Karpas-422 (cell line): ENCODE measurements around the gene ADGRG3. TPM values are rescaled to one million over a fixed set of nuclear protein-coding genes. Genes with fewer than 3 reads are reported as not detected.

Experiments
- DNase-seq: peaks from one replicate; pipeline ENCODE4 v3.0.0-alpha.2; 2015
- H2AFZ ChIP-seq: fragments of 200-600 bp; sonication (generic); 2 replicates; pipeline ENCODE4 v1.6.1; 2014; ENCODE audit warnings: antibody characterized with exemption, low read length, mixed read lengths
- H3K27ac ChIP-seq: fragments of 200-600 bp; sonication (generic); 2 replicates; pipeline ENCODE4 v1.5.1; 2014; ENCODE audit warnings: mild to moderate bottlenecking, low read length, moderate library complexity
- H3K27me3 ChIP-seq: fragments of 200-600 bp; sonication (generic); 2 replicates; pipeline ENCODE4 v1.6.1; 2014; ENCODE audit warnings: low read length, mixed read lengths
- H3K36me3 ChIP-seq: fragments of 200-600 bp; sonication (generic); 2 replicates; pipeline ENCODE4 v1.6.1; 2014; ENCODE audit warnings: low read length, mixed read lengths; ENCODE audit not compliant: insufficient read depth
- H3K4me1 ChIP-seq: fragments of 200-600 bp; sonication (generic); 2 replicates; pipeline ENCODE4 v1.6.1; 2014; ENCODE audit warnings: mild to moderate bottlenecking, low read length, mixed read lengths
- H3K4me2 ChIP-seq: fragments of 200-600 bp; sonication (generic); 2 replicates; pipeline ENCODE4 v1.6.1; 2014; ENCODE audit warnings: low read length, low read depth, mild to moderate bottlenecking; ENCODE audit not compliant: poor library complexity, severe bottlenecking
- H3K4me3 ChIP-seq: fragments of 200-600 bp; sonication (generic); 2 replicates; pipeline ENCODE4 v1.5.1; 2014; ENCODE audit warnings: mild to moderate bottlenecking, antibody characterized with exemption, low read length, mixed read lengths
- H3K79me2 ChIP-seq: fragments of 200-600 bp; sonication (generic); 2 replicates; pipeline ENCODE4 v1.6.1; 2014; ENCODE audit warnings: mild to moderate bottlenecking, low read length, mixed read lengths
- H3K9ac ChIP-seq: fragments of 200-600 bp; sonication (generic); 2 replicates; pipeline ENCODE4 v1.6.0; 2014; ENCODE audit warnings: low read length
- H3K9me2 ChIP-seq: fragments of 200-600 bp; sonication (generic), shearing (Covaris generic); replicated peaks from 2 replicates; pipeline ENCODE4 v1.6.0; 2014; ENCODE audit warnings: mild to moderate bottlenecking, low read length, moderate library complexity; ENCODE audit not compliant: insufficient read depth
- H3K9me3 ChIP-seq: fragments of 300-700, 200-600 bp; sonication (generic); 2 replicates; pipeline ENCODE4 v1.6.1; 2014; ENCODE audit warnings: low read length, mixed read lengths
- H4K20me1 ChIP-seq: fragments of 200-600 bp; sonication (generic); 2 replicates; pipeline ENCODE4 v1.6.1; 2014; ENCODE audit warnings: mild to moderate bottlenecking, antibody characterized with exemption, low read length, low read depth; ENCODE audit not compliant: insufficient read depth
- total RNA-seq: library from RNA; depleted of rRNA; stranded (reverse); fragments of >200 nt; shearing (Covaris generic); gene quantifications from 2 replicates; pipeline ENCODE4 v1.2.3, GENCODE V29; 2014; ENCODE audit warnings: low replicate concordance

Gene ADGRG3
- total RNA-seq, 1 experiment from 2014 or later: not detected

GRCh38 chr16:57623251-57624043, 44.7 kb upstream of the ADGRG3 start:
- H3K4me1 ChIP-seq: no peaks in the 10 kb centered on the region
- H3K9me2 ChIP-seq: no peaks in the 10 kb centered on the region
- no peak overlapping the region for H3K27ac ChIP-seq
- H3K9me3 ChIP-seq: no peaks in the 10 kb centered on the region
- H3K9ac ChIP-seq: no peak overlapping the region
- H3K36me3 ChIP-seq: no peaks in the 10 kb centered on the region
- H3K27me3 ChIP-seq: no peaks in the 10 kb centered on the region
- no peak for DNase-seq
- no peaks in the 10 kb centered on the region for H4K20me1 ChIP-seq
- H3K79me2 ChIP-seq: no peaks in the 10 kb centered on the region
- no peak overlapping the region for H3K4me3 ChIP-seq
- no peak overlapping the region for H2AFZ ChIP-seq
- H3K4me2 ChIP-seq: no peak overlapping the region

- Histone ChIP-seq H3K79me2 (no peaks in the 10 kb centered on the region), H3K9ac (no peak overlapping the region), H3K4me1 (no peaks in the 10 kb centered on the region), H3K36me3 (no peaks in the 10 kb centered on the region), H3K9me2 (no peaks in the 10 kb centered on the region), H2AFZ (no peak overlapping the region), H3K27ac (no peak overlapping the region), H4K20me1 (no peaks in the 10 kb centered on the region), H3K27me3 (no peaks in the 10 kb centered on the region), H3K4me2 (no peak overlapping the region), H3K9me3 (no peaks in the 10 kb centered on the region), H3K4me3 (no peak overlapping the region)
- DNase-seq: no peak
These were observed 43.9 kb upstream of the ADGRG3 start for GRCh38 chr16:57624044-57624688.

- Histone ChIP-seq H3K27ac (no peak overlapping the region), H3K9me3 (no peaks in the 10 kb centered on the region), H3K36me3 (no peaks in the 10 kb centered on the region), H3K79me2 (no peaks in the 10 kb centered on the region), H4K20me1 (no peaks in the 10 kb centered on the region), H3K4me3 (no peak overlapping the region), H2AFZ (no peak overlapping the region), H3K4me1 (no peaks in the 10 kb centered on the region), H3K9me2 (no peaks in the 10 kb centered on the region), H3K9ac (no peak overlapping the region), H3K4me2 (no peak overlapping the region), H3K27me3 (no peaks in the 10 kb centered on the region)
- no peak for DNase-seq
These were observed 43.2 kb upstream of the ADGRG3 start for GRCh38 chr16:57624806-57625500.

- Histone ChIP-seq H3K27me3 (no peaks in the 10 kb centered on the region), H3K9ac (no peak overlapping the region), H4K20me1 (no peaks in the 10 kb centered on the region), H3K9me3 (no peaks in the 10 kb centered on the region), H3K4me2 (no peak overlapping the region), H3K4me3 (no peak overlapping the region), H3K4me1 (no peaks in the 10 kb centered on the region), H3K36me3 (no peaks in the 10 kb centered on the region), H2AFZ (no peak overlapping the region), H3K27ac (no peak overlapping the region), H3K9me2 (no peaks in the 10 kb centered on the region), H3K79me2 (no peaks in the 10 kb centered on the region)
- no peak for DNase-seq
These were observed 41.5 kb upstream of the ADGRG3 start for GRCh38 chr16:57626420-57627170.

GRCh38 chr16:57627184-57627871, 40.8 kb upstream of the ADGRG3 start:
- Histone ChIP-seq H3K4me1 (no peaks in the 10 kb centered on the region), H4K20me1 (no peaks in the 10 kb centered on the region), H3K36me3 (no peaks in the 10 kb centered on the region), H3K9me2 (no peaks in the 10 kb centered on the region), H3K27me3 (no peaks in the 10 kb centered on the region), H3K4me2 (no peak overlapping the region), H3K79me2 (no peaks in the 10 kb centered on the region), H2AFZ (no peak overlapping the region), H3K27ac (no peak overlapping the region), H3K9me3 (no peaks in the 10 kb centered on the region), H3K4me3 (no peak overlapping the region), H3K9ac (no peak overlapping the region)
- no peak for DNase-seq

GRCh38 chr16:57628008-57628781, 39.9 kb upstream of the ADGRG3 start, which contains the start of gene ADGRG1:
ADGRG1 (plus strand) TSS chr16:57628630; CDS start chr16:57650288, 21,658 bp downstream.
- no peaks in the 10 kb centered on the region for H3K27me3 ChIP-seq
- H3K9ac ChIP-seq: no peak within 1 kb of the TSS
- no peak within 1 kb of the TSS for H3K4me3 ChIP-seq
- H3K4me2 ChIP-seq: no peak within 1 kb of the TSS
- H2AFZ ChIP-seq: no peak within 1 kb of the TSS
- DNase-seq: no peak
- H3K36me3 ChIP-seq: no peaks in the 10 kb centered on the region
- no peaks in the 10 kb centered on the region for H3K4me1 ChIP-seq
- H3K27ac ChIP-seq: no peak within 1 kb of the TSS
- H3K9me2 ChIP-seq: no peaks in the 10 kb centered on the region
- H3K79me2 ChIP-seq: no peaks in the 10 kb centered on the region
- no peaks in the 10 kb centered on the region for H3K9me3 ChIP-seq
- no peaks in the 10 kb centered on the region for H4K20me1 ChIP-seq

- no peak overlapping the region for H3K9ac ChIP-seq
- no peaks in the 10 kb centered on the region for H3K36me3 ChIP-seq
- H3K9me2 ChIP-seq: no peaks in the 10 kb centered on the region
- no peak overlapping the region for H3K4me2 ChIP-seq
- H3K79me2 ChIP-seq: no peaks in the 10 kb centered on the region
- H3K9me3 ChIP-seq: no peaks in the 10 kb centered on the region
- H3K4me3 ChIP-seq: no peak overlapping the region
- no peaks in the 10 kb centered on the region for H3K27me3 ChIP-seq
- no peaks in the 10 kb centered on the region for H4K20me1 ChIP-seq
- no peak for DNase-seq
- H3K4me1 ChIP-seq: no peaks in the 10 kb centered on the region
- H2AFZ ChIP-seq: no peak overlapping the region
- H3K27ac ChIP-seq: no peak overlapping the region
These were observed 39.3 kb upstream of the ADGRG3 start for GRCh38 chr16:57628783-57629293.
